Measurements from ENCODE around the gene FIGNL2. TPM values are rescaled to one million over a fixed set of nuclear protein-coding genes. Genes with fewer than 3 reads are reported as not detected.
A peak's percentile ranks its signal among the peaks of the same experiment; 100 is the strongest.

FIGNL2 gene
- total and polyA plus RNA-seq, 5 donors, result 0.18 to 0.39 (median 0.26) TPM

DNA sequence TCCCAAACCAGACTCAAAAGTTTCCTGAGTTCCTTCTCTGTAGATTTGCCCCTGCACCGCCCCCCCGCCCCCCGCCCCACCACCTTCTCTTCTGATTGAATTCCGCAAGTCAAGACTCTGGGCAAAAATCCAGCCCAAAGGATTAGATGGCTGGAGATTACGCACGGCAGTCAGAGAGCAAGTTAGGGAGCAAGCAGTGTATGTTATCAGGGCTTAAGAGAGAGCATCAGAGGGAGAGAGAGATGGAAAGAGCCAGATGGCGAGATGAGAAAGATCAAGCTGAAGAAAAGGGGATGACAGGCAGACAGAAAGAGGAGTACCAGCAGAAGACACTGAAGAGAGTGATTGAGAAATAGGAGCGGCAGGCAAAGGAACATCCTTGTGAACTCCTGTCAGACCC, 25.5 kb upstream of the FIGNL2 start:
- Histone ChIP-seq H3K4me3 (ENCODE audit: low read length) (no peak overlapping the region), H3K9me3 (ENCODE audit: control insufficient read depth, low read length) (no peaks in the 10 kb centered on the region), H3K27me3 (ENCODE audit: control insufficient read depth, insufficient read depth) (no peaks in the 10 kb centered on the region), H3K4me1 (ENCODE audit: control insufficient read depth, insufficient read depth, low read length) (peaks cover 3% of the 10 kb centered on the region), H3K27ac (ENCODE audit: low read length) (no peak overlapping the region)
- no peak for DNase-seq
- intact Hi-C loops (cut with DNase I), result loop anchor here in 2 of 4 donors (5.0 to 10.0 kb wide), 2 partner anchors 52 to 59 kb away; a partner anchor contains a TSS
- ATAC-seq, result no peak
- WGBS, result 62% methylated on average over 8 of the region's 8 CpGs

DNA sequence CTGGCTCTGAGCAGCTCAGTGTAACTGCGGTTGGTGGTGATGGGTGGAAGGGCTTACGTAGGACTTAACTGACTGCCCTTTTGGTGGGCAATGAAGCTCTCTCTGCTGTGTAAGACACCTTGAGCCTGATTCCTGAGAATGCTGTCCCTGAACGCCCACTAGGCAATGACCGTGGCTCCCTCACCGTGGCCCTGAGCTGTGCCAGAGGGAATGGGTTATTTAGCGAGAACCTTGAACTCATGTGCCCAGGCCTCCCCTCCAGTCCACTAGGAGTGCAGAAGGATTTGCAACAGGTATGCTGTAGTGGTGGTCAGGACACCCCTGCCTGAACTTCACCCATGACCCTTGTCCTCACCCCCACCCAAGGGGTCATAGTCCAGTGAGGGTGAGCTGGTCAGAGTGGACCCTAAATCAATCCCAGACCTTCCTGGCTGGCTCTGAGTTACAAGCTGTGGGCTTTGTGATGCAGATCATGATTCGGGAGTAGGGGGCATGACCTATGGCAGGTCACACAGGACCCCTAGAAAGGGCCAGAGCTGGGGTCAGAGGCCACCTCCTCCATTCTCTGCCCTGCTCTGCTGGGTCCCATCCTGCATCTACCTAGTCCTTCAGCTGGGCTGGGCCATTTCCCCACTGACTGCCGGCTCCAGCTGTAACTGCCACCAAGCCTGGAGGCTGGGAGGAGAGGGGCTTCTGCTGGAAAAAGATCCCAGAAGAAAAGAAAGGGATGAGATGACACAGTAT, 24.9 kb upstream of the FIGNL2 start:
- Histone ChIP-seq H3K27ac (ENCODE audit: low read length) (no peak overlapping the region), H3K9me3 (ENCODE audit: control insufficient read depth, low read length) (no peaks in the 10 kb centered on the region), H3K4me3 (ENCODE audit: low read length) (no peak overlapping the region), H3K27me3 (ENCODE audit: control insufficient read depth, insufficient read depth) (no peaks in the 10 kb centered on the region), H3K4me1 (ENCODE audit: control insufficient read depth, insufficient read depth, low read length) (peaks cover 3% of the 10 kb centered on the region)
- WGBS, result 82% methylated on average over 8 of the region's 8 CpGs
- DNase-seq (peak in 1 of 3 donors; percentile 21), ATAC-seq (no peak)
- intact Hi-C loops (cut with DNase I), result loop anchor here in 2 of 4 donors (5.0 to 10.0 kb wide), 2 partner anchors 51 to 59 kb away; a partner anchor contains a TSS

DNA sequence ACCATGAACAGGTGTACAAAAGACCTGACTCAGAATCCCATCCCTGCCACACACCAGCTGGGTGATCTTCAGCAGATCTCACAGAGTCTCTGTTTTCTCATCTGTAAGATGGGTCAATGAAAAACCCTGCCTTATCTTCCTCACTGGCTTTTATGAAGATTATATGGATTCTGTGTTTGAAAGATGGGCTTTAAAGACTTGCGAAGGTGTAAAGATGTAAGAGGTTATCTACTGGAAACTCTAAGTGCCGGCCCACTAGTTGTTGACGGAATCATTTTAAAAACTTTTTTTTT, 24.1 kb upstream of the FIGNL2 start:
- H3K27me3 ChIP-seq (ENCODE audit: control insufficient read depth, insufficient read depth), result no peaks in the 10 kb centered on the region
- ATAC-seq (no peak), DNase-seq (no peak)
- intact Hi-C loops (cut with DNase I), result loop anchor here in 2 of 4 donors (5.0 to 10.0 kb wide), 2 partner anchors 50 to 58 kb away; a partner anchor contains a TSS
- no peak overlapping the region for H3K4me3 ChIP-seq (ENCODE audit: low read length)
- 90% methylated on average over 3 of the region's 3 CpGs for WGBS
- no peak overlapping the region for H3K27ac ChIP-seq (ENCODE audit: low read length)
- H3K4me1 ChIP-seq (ENCODE audit: control insufficient read depth, insufficient read depth, low read length), result peaks cover 3% of the 10 kb centered on the region
- H3K9me3 ChIP-seq (ENCODE audit: control insufficient read depth, low read length), result no peaks in the 10 kb centered on the region

- Histone ChIP-seq H3K9me3 (ENCODE audit: control insufficient read depth, low read length) (no peaks in the 10 kb centered on the region), H3K27ac (ENCODE audit: low read length) (no peak overlapping the region), H3K27me3 (ENCODE audit: control insufficient read depth, insufficient read depth) (no peaks in the 10 kb centered on the region), H3K4me1 (ENCODE audit: control insufficient read depth, insufficient read depth, low read length) (peaks cover 3% of the 10 kb centered on the region), H3K4me3 (ENCODE audit: low read length) (no peak overlapping the region)
- ATAC-seq, result no peak
- WGBS, result 85% methylated on average over 17 of the region's 17 CpGs
- peak in 1 of 3 donors; percentile 34 for DNase-seq
- intact Hi-C loops (cut with DNase I), result loop anchor here in 2 of 4 donors (5.0 to 10.0 kb wide), 2 partner anchors 50 to 57 kb away; a partner anchor contains a TSS
These were observed 23.6 kb upstream of the FIGNL2 start for GRCh38 chr12:51871918-51872688.

GRCh38 chr12:51871126-51871525, 22.6 kb upstream of the FIGNL2 start:
- ATAC-seq (peak in 1 of 2 donors; percentile 19), DNase-seq (peak; percentile 59 to 85 (median 80))
- H3K27me3 ChIP-seq (ENCODE audit: control insufficient read depth, insufficient read depth), result no peaks in the 10 kb centered on the region
- intact Hi-C loops (cut with DNase I), result loop anchor here in 2 of 4 donors (5.0 to 10.0 kb wide), 2 partner anchors 49 to 56 kb away; a partner anchor contains a TSS
- no peak overlapping the region for H3K27ac ChIP-seq (ENCODE audit: low read length)
- H3K9me3 ChIP-seq (ENCODE audit: control insufficient read depth, low read length), result no peaks in the 10 kb centered on the region
- 78% methylated on average over 6 of the region's 6 CpGs for whole genome bisulfite sequencing
- H3K4me1 ChIP-seq (ENCODE audit: control insufficient read depth, insufficient read depth, low read length), result peaks cover 3% of the 10 kb centered on the region
- H3K4me3 ChIP-seq (ENCODE audit: low read length), result no peak overlapping the region

- DNase-seq (no peak), ATAC-seq (no peak)
- WGBS, result 74% methylated on average over 4 of the region's 4 CpGs
- H3K27ac ChIP-seq (ENCODE audit: low read length), result no peak overlapping the region
- no peak overlapping the region for H3K4me3 ChIP-seq (ENCODE audit: low read length)
- intact Hi-C loops (cut with DNase I), result loop anchor here in 2 of 4 donors (5.0 to 10.0 kb wide), 2 partner anchors 48 to 56 kb away; a partner anchor contains a TSS
- H3K9me3 ChIP-seq (ENCODE audit: control insufficient read depth, low read length), result no peaks in the 10 kb centered on the region
- H3K4me1 ChIP-seq (ENCODE audit: control insufficient read depth, insufficient read depth, low read length), result peaks cover 3% of the 10 kb centered on the region
- H3K27me3 ChIP-seq (ENCODE audit: control insufficient read depth, insufficient read depth), result no peaks in the 10 kb centered on the region
These were observed 22.0 kb upstream of the FIGNL2 start for GRCh38 chr12:51870504-51870903.

GRCh38 chr12:51869931-51870330, 21.4 kb upstream of the FIGNL2 start:
- Histone ChIP-seq H3K4me1 (ENCODE audit: control insufficient read depth, insufficient read depth, low read length) (peaks cover 3% of the 10 kb centered on the region), H3K27me3 (ENCODE audit: control insufficient read depth, insufficient read depth) (no peaks in the 10 kb centered on the region), H3K4me3 (ENCODE audit: low read length) (no peak overlapping the region), H3K9me3 (ENCODE audit: control insufficient read depth, low read length) (no peaks in the 10 kb centered on the region), H3K27ac (ENCODE audit: low read length) (no peak overlapping the region)
- ATAC-seq (no peak), DNase-seq (peak in 1 of 3 donors; percentile 57)
- intact Hi-C loops (cut with DNase I), result loop anchor here in 2 of 4 donors (5.0 to 10.0 kb wide), 2 partner anchors 48 to 55 kb away; a partner anchor contains a TSS
- WGBS, result 73% methylated on average over 3 of the region's 3 CpGs

DNA sequence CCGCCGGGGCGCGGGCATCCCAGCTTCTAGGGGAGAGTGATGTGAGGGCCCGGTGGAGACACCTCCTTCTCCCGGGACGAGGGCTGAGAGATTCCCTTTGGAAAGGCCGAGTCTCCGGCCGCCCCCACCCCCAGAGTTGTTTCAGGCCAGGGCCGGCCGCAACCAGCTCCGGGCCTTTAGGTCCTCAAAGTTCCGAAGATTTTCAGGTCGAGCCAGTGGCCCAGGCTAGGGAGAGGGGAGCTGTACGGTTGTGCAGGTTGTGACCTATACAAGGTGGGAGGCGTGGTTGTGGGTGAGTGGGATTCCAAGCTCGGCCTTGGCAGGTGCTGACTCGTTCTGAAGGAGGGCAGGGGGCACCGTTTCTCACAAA, 21.0 kb upstream of the FIGNL2 start:
- intact Hi-C loops (cut with DNase I), result no loop called here
- peak overlapping the region; percentile 25 for H3K4me3 ChIP-seq (ENCODE audit: low read length)
- no peak overlapping the region for H3K27ac ChIP-seq (ENCODE audit: low read length)
- H3K4me1 ChIP-seq (ENCODE audit: control insufficient read depth, insufficient read depth, low read length), result peaks cover 3% of the 10 kb centered on the region
- no peaks in the 10 kb centered on the region for H3K27me3 ChIP-seq (ENCODE audit: control insufficient read depth, insufficient read depth)
- peak in 1 of 2 donors; percentile 6 for ATAC-seq
- no peak for DNase-seq
- 22% methylated on average over 20 of the region's 20 CpGs for WGBS
- no peaks in the 10 kb centered on the region for H3K9me3 ChIP-seq (ENCODE audit: control insufficient read depth, low read length)

DNA sequence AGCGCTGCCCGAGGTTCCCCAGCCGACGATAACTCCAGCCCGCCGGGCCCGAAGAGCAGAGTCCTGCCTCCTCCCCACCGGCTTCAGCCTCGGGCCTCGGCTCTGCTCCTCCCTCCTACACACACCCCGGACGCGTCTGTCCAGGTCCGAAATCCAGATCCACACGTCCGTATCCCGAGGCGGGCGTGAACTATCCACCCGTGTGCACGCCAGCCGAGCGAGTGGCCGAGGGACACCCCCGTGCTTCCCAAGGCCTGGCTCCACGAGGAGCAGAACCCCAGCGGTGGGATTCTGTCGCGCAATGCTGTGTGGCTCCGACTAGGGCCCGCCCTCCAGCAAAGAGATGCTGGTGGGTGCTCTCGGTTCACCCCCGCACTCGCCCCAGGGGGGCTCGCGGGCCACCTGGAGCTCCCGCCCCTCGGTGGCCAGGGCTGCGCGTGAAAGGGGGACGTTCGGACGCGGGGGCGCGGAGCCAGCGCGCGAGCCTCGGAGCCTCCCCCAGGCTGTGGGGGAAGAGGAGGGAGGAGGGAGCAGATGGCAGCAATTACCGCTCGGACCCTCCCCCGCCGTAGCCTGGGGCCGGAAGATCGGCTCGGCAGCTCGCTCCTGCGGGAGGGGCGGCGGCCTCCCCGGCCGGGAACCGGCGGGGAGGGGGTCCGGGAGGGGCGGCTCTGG, 20.4 kb upstream of the FIGNL2 start:
- Histone ChIP-seq H3K4me1 (ENCODE audit: control insufficient read depth, insufficient read depth, low read length) (peaks cover 3% of the 10 kb centered on the region), H3K27ac (ENCODE audit: low read length) (no peak overlapping the region), H3K9me3 (ENCODE audit: control insufficient read depth, low read length) (no peaks in the 10 kb centered on the region), H3K4me3 (ENCODE audit: low read length) (peak overlapping the region; percentile 25), H3K27me3 (ENCODE audit: control insufficient read depth, insufficient read depth) (no peaks in the 10 kb centered on the region)
- DNase-seq (no peak), ATAC-seq (peak; percentile 39 to 42)
- WGBS, result 4% methylated on average over 67 of the region's 67 CpGs
- intact Hi-C loops (cut with DNase I), result no loop called here

DNA sequence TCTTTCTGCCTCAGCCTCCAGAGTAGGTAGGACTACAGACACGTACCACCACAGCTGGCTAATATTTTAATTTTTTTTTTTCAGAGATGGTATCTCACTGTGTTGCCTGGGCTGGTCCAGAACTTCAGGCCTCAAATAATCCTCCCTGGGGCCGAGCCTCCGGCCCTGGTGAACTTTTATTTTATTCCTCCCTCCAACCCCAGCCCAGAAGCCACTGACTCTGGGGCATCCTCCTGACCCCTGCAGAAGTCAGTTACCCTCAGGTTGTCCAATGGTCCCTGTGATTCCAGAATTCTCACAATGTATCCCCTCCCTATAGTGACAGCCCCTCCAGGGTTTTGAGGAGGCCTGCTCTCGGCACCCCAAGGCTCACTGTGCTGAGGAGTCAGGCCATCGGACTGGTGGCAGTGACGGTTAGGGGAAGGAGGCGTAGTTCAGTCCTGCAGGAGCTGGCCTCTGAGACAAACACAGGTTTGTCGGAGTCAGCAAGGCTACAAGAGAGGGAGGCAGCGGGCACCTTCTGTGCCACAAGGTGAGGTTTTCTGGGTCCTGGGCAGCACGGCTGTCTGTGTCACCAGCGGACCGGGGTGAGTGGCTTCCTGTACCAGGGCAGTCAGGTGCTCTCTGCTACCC, 19.4 kb upstream of the FIGNL2 start:
- Histone ChIP-seq H3K4me3 (ENCODE audit: low read length) (no peak overlapping the region), H3K27ac (ENCODE audit: low read length) (no peak overlapping the region), H3K27me3 (ENCODE audit: control insufficient read depth, insufficient read depth) (no peaks in the 10 kb centered on the region), H3K4me1 (ENCODE audit: control insufficient read depth, insufficient read depth, low read length) (peaks cover 3% of the 10 kb centered on the region), H3K9me3 (ENCODE audit: control insufficient read depth, low read length) (no peaks in the 10 kb centered on the region)
- ATAC-seq (no peak), DNase-seq (no peak)
- 96% methylated on average over 12 of the region's 12 CpGs for WGBS
- intact Hi-C loops (cut with DNase I), result no loop called here
